ENCODE measurements around the gene BCL2.

BCL2 gene

GRCh38 chr18:63322206-63322605, 2.6 kb upstream of the BCL2 start:
- H3K4me1 Mint-ChIP-seq, result peaks cover 34% of the 10 kb centered on the region
- no peaks in the 10 kb centered on the region for H3K36me3 Mint-ChIP-seq (ENCODE audit: low read depth)
- H3K27me3 Mint-ChIP-seq (ENCODE audit: low read depth), result peaks cover 11% of the 10 kb centered on the region
- H3K9me3 Mint-ChIP-seq, result no peaks in the 10 kb centered on the region
- TF ChIP-seq CTCF (IDR thresholded peaks at IDR 0.05; ENCODE audit: unreplicated experiment in 3 of 3), result no peak
- H3K4me3 Mint-ChIP-seq, result peak overlapping the region; percentile 67 to 85 (median 78)
- H3K27ac Mint-ChIP-seq, result peak overlapping the region; percentile 45 to 78 (median 62)

GRCh38 chr18:63321291-63321690, 1.7 kb upstream of the BCL2 start:
- TF ChIP-seq CTCF (IDR thresholded peaks at IDR 0.05; ENCODE audit: unreplicated experiment in 3 of 3), result no peak
- peaks cover 36% of the 10 kb centered on the region for H3K4me1 Mint-ChIP-seq
- H3K27me3 Mint-ChIP-seq (ENCODE audit: low read depth), result peaks cover 13% of the 10 kb centered on the region
- H3K36me3 Mint-ChIP-seq (ENCODE audit: low read depth), result no peaks in the 10 kb centered on the region
- H3K4me3 Mint-ChIP-seq, result peak overlapping the region; percentile 85 to 95 (median 94)
- H3K9me3 Mint-ChIP-seq, result no peaks in the 10 kb centered on the region
- peak overlapping the region; percentile 83 to 99 (median 96) for H3K27ac Mint-ChIP-seq

GRCh38 chr18:63320975-63321265, 1.4 kb upstream of the BCL2 start:
- no peaks in the 10 kb centered on the region for H3K9me3 Mint-ChIP-seq
- peak overlapping the region; percentile 83 to 99 (median 96) for H3K27ac Mint-ChIP-seq
- TF ChIP-seq CTCF (IDR thresholded peaks at IDR 0.05; ENCODE audit: unreplicated experiment in 3 of 3), result no peak
- H3K36me3 Mint-ChIP-seq (ENCODE audit: low read depth), result no peaks in the 10 kb centered on the region
- peak overlapping the region; percentile 85 to 95 (median 94) for H3K4me3 Mint-ChIP-seq
- peaks cover 32% of the 10 kb centered on the region for H3K4me1 Mint-ChIP-seq
- peaks cover 13% of the 10 kb centered on the region for H3K27me3 Mint-ChIP-seq (ENCODE audit: low read depth)

GRCh38 chr18:63320123-63320974, 780 bp upstream of the BCL2 start:
- no peaks in the 10 kb centered on the region for H3K9me3 Mint-ChIP-seq
- TF ChIP-seq CTCF (IDR thresholded peaks at IDR 0.05; ENCODE audit: unreplicated experiment in 3 of 3), result no peak
- no peaks in the 10 kb centered on the region for H3K36me3 Mint-ChIP-seq (ENCODE audit: low read depth)
- peak overlapping the region; percentile 85 to 95 (median 94) for H3K4me3 Mint-ChIP-seq
- peaks cover 13% of the 10 kb centered on the region for H3K27me3 Mint-ChIP-seq (ENCODE audit: low read depth)
- peak overlapping the region; percentile 83 to 99 (median 96) for H3K27ac Mint-ChIP-seq
- H3K4me1 Mint-ChIP-seq, result peaks cover 33% of the 10 kb centered on the region

GRCh38 chr18:63318889-63319382, 633 bp downstream of the BCL2 start:
- TF ChIP-seq CTCF (IDR thresholded peaks at IDR 0.05; ENCODE audit: unreplicated experiment in 3 of 3), result no peak
- Mint-ChIP-seq H3K4me1 (peaks cover 46% of the 10 kb centered on the region), H3K9me3 (no peaks in the 10 kb centered on the region), H3K27me3 (ENCODE audit: low read depth) (peaks cover 13% of the 10 kb centered on the region), H3K4me3 (peak overlapping the region; percentile 91 to 98 (median 95)), H3K27ac (peak overlapping the region; percentile 83 to 93 (median 88)), H3K36me3 (ENCODE audit: low read depth) (no peaks in the 10 kb centered on the region)
